Purkinje cell (primary cell): Measurements from ENCODE around the gene QPRT. TPM values are rescaled to one million over a fixed set of nuclear protein-coding genes. Genes with fewer than 3 reads are reported as not detected.

ENCODE experiments used
- polyA plus RNA-seq: library from polyadenylated mRNA; unstranded; fragments of >200 nt; fragmentation: Nextera tagmentation; gene quantifications from 2 replicates; pipeline ENCODE4 v1.2.1, GENCODE V29; 2014

The QPRT gene
- polyA plus RNA-seq, result 1.3 and 2.5 TPM in 2 replicates

GRCh38 chr16:29678691-29679267 is at the start of gene QPRT:
Gene QPRT (plus strand): TSS chr16:29679180. CDS start chr16:29679198, 18 bp downstream.

GRCh38 chr16:29663016-29663806 is 15.8 kb upstream of the QPRT start, which contains the start of gene SPN:
Gene SPN (plus strand): TSS chr16:29663247. CDS start chr16:29663729, 482 bp downstream.

GRCh38 chr16:29745853-29746345 is 66.9 kb downstream of the QPRT start, which contains the start of gene C16orf54:
Gene C16orf54 (minus strand): TSS chr16:29745990. CDS start chr16:29744951, 1,039 bp downstream.

Other genes with a start within 250 kb of the QPRT start
- gene BOLA2, start 224.8 kb upstream of the QPRT start, polyA plus RNA-seq, result 0.36 and 0.75 TPM in 2 replicates
- gene SLX1B, start 224.6 kb upstream of the QPRT start, polyA plus RNA-seq, result 2.6 and 6.1 TPM in 2 replicates
- 0.46 and 1.4 TPM in 2 replicates for gene SULT1A4, start 219.3 kb upstream of the QPRT start, polyA plus RNA-seq
- 8.1 and 18.4 TPM in 2 replicates for gene NPIPB12, start 172.8 kb upstream of the QPRT start, polyA plus RNA-seq
- gene SPN, start 15.9 kb upstream of the QPRT start, polyA plus RNA-seq, result not detected in 2 replicates
- not detected in 2 replicates for gene C16orf54, start 66.8 kb downstream of the QPRT start, polyA plus RNA-seq
- gene ZG16, start 99.1 kb downstream of the QPRT start, polyA plus RNA-seq, result not detected in 2 replicates
- gene KIF22, start 111.6 kb downstream of the QPRT start, polyA plus RNA-seq, result 19.1 and 28.6 TPM in 2 replicates
- 2.0 and 5.5 TPM in 2 replicates for gene MAZ, start 127.3 kb downstream of the QPRT start, polyA plus RNA-seq
- gene PRRT2, start 133.0 kb downstream of the QPRT start, polyA plus RNA-seq, result 0.83 and 7.5 TPM in 2 replicates
- 5.4 and 6.4 TPM in 2 replicates for gene PAGR1, start 137.0 kb downstream of the QPRT start, polyA plus RNA-seq
- 0.56 and 0.76 TPM in 2 replicates for gene MVP, start 141.3 kb downstream of the QPRT start, polyA plus RNA-seq
- gene CDIPT, start 184.0 kb downstream of the QPRT start, polyA plus RNA-seq, result 38.9 and 58.0 TPM in 2 replicates
- gene SEZ6L2, start 220.4 kb downstream of the QPRT start, polyA plus RNA-seq, result 97.4 and 138 TPM in 2 replicates
- 5.0 and 9.3 TPM in 2 replicates for gene ASPHD1, start 221.3 kb downstream of the QPRT start, polyA plus RNA-seq
- 11.7 and 17.7 TPM in 2 replicates for gene KCTD13, start 247.0 kb downstream of the QPRT start, polyA plus RNA-seq